GM23338 (cell line): ENCODE measurements around the gene RGS7.

ENCODE experiments used
- CREB1 ChIP-seq: fragments of 250-450 bp; sonication (Bioruptor Pico); IDR thresholded peaks from 2 replicates; pipeline ENCODE4 v1.5.0; 2020; ENCODE audit warnings: low read depth, mild to moderate bottlenecking, moderate library complexity
- EZH2 ChIP-seq: fragments of 200-600 bp; sonication (generic); IDR thresholded peaks from one replicate; pipeline ENCODE4 v1.8.0; 2017; ENCODE audit warnings: antibody characterized with exemption, mild to moderate bottlenecking, low read depth; ENCODE audit not compliant: unreplicated experiment
- EZH2phosphoT487 ChIP-seq: fragments of 200-600 bp; sonication (generic); IDR thresholded peaks from one replicate; pipeline ENCODE4 v1.8.1; 2018; ENCODE audit warnings: antibody characterized with exemption; ENCODE audit not compliant: unreplicated experiment
- JUNB ChIP-seq: IDR thresholded peaks from one replicate; pipeline ENCODE4 v1.6.1; 2016; ENCODE audit warnings: antibody characterized with exemption; ENCODE audit not compliant: unreplicated experiment
- NANOG ChIP-seq: IDR thresholded peaks from 2 replicates; pipeline ENCODE4 v1.6.1; 2016; ENCODE audit warnings: antibody characterized with exemption, borderline replicate concordance
- POLR2AphosphoS5 ChIP-seq: IDR thresholded peaks from 2 replicates; pipeline ENCODE4 v1.6.1; 2016; ENCODE audit warnings: antibody characterized with exemption, low read depth
- STAT1 ChIP-seq: IDR thresholded peaks from one replicate; pipeline ENCODE4 v1.6.1; 2016; ENCODE audit warnings: antibody characterized with exemption; ENCODE audit not compliant: unreplicated experiment
- ZNF114 ChIP-seq: fragments of 250-450 bp; sonication (Bioruptor Pico); IDR thresholded peaks from 2 replicates; pipeline ENCODE4 v1.5.0; 2020; ENCODE audit warnings: mild to moderate bottlenecking, moderate library complexity
- ZNF331 ChIP-seq: fragments of 250-450 bp; sonication (Bioruptor Pico); IDR thresholded peaks from 2 replicates; pipeline ENCODE4 v1.5.0; 2020; ENCODE audit warnings: low read depth, mild to moderate bottlenecking, moderate library complexity
- TF ChIP-seq, protein P1 (sequence below), 2 experiments: fragments of 200-600 bp in 1 of 2; sonication (generic) in 1 of 2; conservative IDR thresholded peaks; 2 replicates each; pipeline versions ENCODE4 v1.5.1 to v1.6.1; 2016 to 2017; ENCODE audit warnings: antibody characterized with exemption in 2 of 2, low read depth in 2 of 2, mild to moderate bottlenecking in 2 of 2, moderate library complexity in 1 of 2
- TF ChIP-seq, protein P2 (sequence below): IDR thresholded peaks from one replicate; pipeline ENCODE4 v1.6.1; 2018; ENCODE audit warnings: antibody characterized with exemption; ENCODE audit not compliant: unreplicated experiment

DNA sequence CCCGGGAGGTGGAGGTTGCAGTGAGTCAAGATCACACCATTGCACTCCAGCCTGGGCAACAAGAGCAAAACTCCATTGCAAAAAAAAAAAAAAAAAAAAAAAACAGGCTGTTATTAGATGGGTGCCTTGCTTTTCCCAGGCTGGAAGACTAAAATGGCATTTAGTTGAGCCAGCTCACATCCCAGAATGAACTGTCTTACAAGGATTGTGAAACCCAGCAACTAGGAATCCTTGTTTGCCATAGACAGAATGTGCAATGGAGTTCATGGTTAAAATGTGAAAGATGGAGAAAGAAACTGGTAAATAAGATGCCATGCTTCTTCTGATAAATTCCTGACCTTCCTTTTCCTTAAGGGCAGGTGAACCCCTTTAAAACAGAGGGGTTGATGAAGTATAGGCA, 529.2 kb downstream of the RGS7 start:
- TF ChIP-seq, protein P1, sequence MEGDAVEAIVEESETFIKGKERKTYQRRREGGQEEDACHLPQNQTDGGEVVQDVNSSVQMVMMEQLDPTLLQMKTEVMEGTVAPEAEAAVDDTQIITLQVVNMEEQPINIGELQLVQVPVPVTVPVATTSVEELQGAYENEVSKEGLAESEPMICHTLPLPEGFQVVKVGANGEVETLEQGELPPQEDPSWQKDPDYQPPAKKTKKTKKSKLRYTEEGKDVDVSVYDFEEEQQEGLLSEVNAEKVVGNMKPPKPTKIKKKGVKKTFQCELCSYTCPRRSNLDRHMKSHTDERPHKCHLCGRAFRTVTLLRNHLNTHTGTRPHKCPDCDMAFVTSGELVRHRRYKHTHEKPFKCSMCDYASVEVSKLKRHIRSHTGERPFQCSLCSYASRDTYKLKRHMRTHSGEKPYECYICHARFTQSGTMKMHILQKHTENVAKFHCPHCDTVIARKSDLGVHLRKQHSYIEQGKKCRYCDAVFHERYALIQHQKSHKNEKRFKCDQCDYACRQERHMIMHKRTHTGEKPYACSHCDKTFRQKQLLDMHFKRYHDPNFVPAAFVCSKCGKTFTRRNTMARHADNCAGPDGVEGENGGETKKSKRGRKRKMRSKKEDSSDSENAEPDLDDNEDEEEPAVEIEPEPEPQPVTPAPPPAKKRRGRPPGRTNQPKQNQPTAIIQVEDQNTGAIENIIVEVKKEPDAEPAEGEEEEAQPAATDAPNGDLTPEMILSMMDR (conservative IDR thresholded peaks at IDR 0.05; ENCODE audit: low read depth in 2 of 2) = no peak
- TF ChIP-seq EZH2 (no peak), EZH2phosphoT487 (no peak), POLR2AphosphoS5 (no peak), CREB1 (no peak), NANOG (no peak), JUNB (no peak), ZNF331 (CRISPR knock-in tag) (no peak), ZNF114 (no peak), STAT1 (no peak)
- TF ChIP-seq, protein P2, sequence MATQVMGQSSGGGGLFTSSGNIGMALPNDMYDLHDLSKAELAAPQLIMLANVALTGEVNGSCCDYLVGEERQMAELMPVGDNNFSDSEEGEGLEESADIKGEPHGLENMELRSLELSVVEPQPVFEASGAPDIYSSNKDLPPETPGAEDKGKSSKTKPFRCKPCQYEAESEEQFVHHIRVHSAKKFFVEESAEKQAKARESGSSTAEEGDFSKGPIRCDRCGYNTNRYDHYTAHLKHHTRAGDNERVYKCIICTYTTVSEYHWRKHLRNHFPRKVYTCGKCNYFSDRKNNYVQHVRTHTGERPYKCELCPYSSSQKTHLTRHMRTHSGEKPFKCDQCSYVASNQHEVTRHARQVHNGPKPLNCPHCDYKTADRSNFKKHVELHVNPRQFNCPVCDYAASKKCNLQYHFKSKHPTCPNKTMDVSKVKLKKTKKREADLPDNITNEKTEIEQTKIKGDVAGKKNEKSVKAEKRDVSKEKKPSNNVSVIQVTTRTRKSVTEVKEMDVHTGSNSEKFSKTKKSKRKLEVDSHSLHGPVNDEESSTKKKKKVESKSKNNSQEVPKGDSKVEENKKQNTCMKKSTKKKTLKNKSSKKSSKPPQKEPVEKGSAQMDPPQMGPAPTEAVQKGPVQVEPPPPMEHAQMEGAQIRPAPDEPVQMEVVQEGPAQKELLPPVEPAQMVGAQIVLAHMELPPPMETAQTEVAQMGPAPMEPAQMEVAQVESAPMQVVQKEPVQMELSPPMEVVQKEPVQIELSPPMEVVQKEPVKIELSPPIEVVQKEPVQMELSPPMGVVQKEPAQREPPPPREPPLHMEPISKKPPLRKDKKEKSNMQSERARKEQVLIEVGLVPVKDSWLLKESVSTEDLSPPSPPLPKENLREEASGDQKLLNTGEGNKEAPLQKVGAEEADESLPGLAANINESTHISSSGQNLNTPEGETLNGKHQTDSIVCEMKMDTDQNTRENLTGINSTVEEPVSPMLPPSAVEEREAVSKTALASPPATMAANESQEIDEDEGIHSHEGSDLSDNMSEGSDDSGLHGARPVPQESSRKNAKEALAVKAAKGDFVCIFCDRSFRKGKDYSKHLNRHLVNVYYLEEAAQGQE = no peak
